Stomach (tissue), 4 donors: Measurements from ENCODE around the gene AGAP3.

ENCODE experiments used
- EP300 ChIP-seq: sonication (generic); formaldehyde crosslinking; IDR thresholded peaks from one replicate; pipeline ENCODE4 v1.6.1; 2017; ENCODE audit warnings: antibody characterized with exemption
- POLR2A ChIP-seq, 4 donors: fragments of 450-650 bp; IDR thresholded peaks; one replicate each; pipeline ENCODE4 v1.6.1; 2016; ENCODE audit warnings: antibody characterized with exemption in 4 of 4, control low read depth in 2 of 4, mild to moderate bottlenecking in 1 of 4, moderate library complexity in 1 of 4

DNA sequence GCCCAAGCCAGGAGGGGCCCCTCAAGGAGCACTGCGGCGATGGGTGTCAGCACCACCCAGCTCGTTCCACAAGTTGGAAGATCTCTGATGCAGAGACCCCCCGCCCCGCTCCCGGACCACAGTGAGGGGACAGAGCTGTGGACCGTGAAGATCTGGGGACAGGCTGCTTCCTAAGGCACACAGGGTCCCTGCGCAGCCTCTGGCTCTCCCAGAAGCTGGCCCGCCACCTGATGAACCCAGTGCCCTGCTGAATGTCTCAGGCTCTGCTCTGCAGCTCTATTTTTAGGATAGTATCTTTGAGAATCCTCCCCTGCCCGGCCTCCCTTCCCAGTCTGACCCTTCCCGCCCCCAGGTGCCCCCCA is 51.5 kb downstream of the AGAP3 start:
- TF ChIP-seq EP300 (no peak), POLR2A (IDR thresholded peaks at IDR 0.05) (no peak)
